WTC11 (cell line): ENCODE data around the gene ACVR1B. TPM values are rescaled to one million over a fixed set of nuclear protein-coding genes. Genes with fewer than 3 reads are reported as not detected.

Source experiments
- ATAC-seq: fragments of 200-7000 bp; cut with Tn5 transposase; 2 replicates; pipeline ENCODE4 v1.10.0; 2021; ENCODE audit warnings: mild to moderate bottlenecking, moderate library complexity
- CTCF ChIA-PET: fragments of 300-600 bp; sonication (Branson Sonifier 250); formaldehyde crosslinking; loops from one replicate; lab custom pipeline; 2021; ENCODE audit warnings: antibody characterized with exemption; lab: Charles Lee
- POLR2A ChIA-PET: fragments of 350-600 bp; sonication (Branson Sonifier 250); formaldehyde crosslinking; loops from one replicate; lab custom pipeline; 2021; ENCODE audit warnings: antibody characterized with exemption; lab: Charles Lee
- DNase-seq: peaks from one replicate; pipeline ENCODE4 v3.0.0; 2021; ENCODE audit warnings: low spot score
- H3K27ac Mint-ChIP-seq: 2 replicates; pipeline ENCODE4 v1.8.0; 2021; ENCODE audit warnings: mixed read lengths
- H3K27me3 Mint-ChIP-seq: 2 replicates; pipeline ENCODE4 v1.8.0; 2021; ENCODE audit warnings: low read depth, mild to moderate bottlenecking, moderate library complexity, mixed read lengths
- H3K36me3 Mint-ChIP-seq: 2 replicates; pipeline ENCODE4 v1.8.0; 2021; ENCODE audit warnings: mixed read lengths
- H3K4me1 Mint-ChIP-seq: 2 replicates; pipeline ENCODE4 v1.8.0; 2022; ENCODE audit warnings: mixed read lengths
- H3K4me3 Mint-ChIP-seq: 2 replicates; pipeline ENCODE4 v1.8.0; 2021; ENCODE audit warnings: mild to moderate bottlenecking, moderate library complexity, mixed read lengths
- H3K9me3 Mint-ChIP-seq: 2 replicates; pipeline ENCODE4 v1.8.0; 2021; ENCODE audit warnings: mixed read lengths
- FOXP1 ChIP-seq: sonication (generic); formaldehyde crosslinking; IDR thresholded peaks from 2 replicates; pipeline ENCODE4 v1.8.0; 2022; ENCODE audit warnings: missing genetic modification reagents, mild to moderate bottlenecking, moderate library complexity, borderline replicate concordance
- GRHL2 ChIP-seq: fragments of 250-450 bp; sonication (Bioruptor Pico); IDR thresholded peaks from 2 replicates; pipeline ENCODE4 v1.8.0; 2022; ENCODE audit warnings: mild to moderate bottlenecking, moderate library complexity; ENCODE audit not compliant: insufficient replicate concordance, severe bottlenecking
- IRF2 ChIP-seq: sonication (generic); formaldehyde crosslinking; IDR thresholded peaks from 2 replicates; pipeline ENCODE4 v1.8.0; 2022; ENCODE audit warnings: low read depth, missing genetic modification reagents, borderline replicate concordance
- JAZF1 ChIP-seq: fragments of 250-450 bp; sonication (Bioruptor Pico); IDR thresholded peaks from 2 replicates; pipeline ENCODE4 v1.9.0; 2021; ENCODE audit warnings: moderate library complexity, mild to moderate bottlenecking, inconsistent platforms
- NR1H2 ChIP-seq: sonication (generic); formaldehyde crosslinking; IDR thresholded peaks from 2 replicates; pipeline ENCODE4 v1.9.0; 2021; ENCODE audit warnings: mild to moderate bottlenecking, moderate library complexity, missing genetic modification reagents
- RELA ChIP-seq: sonication (generic); formaldehyde crosslinking; IDR thresholded peaks from 2 replicates; pipeline ENCODE4 v1.8.1; 2022; ENCODE audit warnings: missing genetic modification reagents, mild to moderate bottlenecking, borderline replicate concordance
- SOX15 ChIP-seq: fragments of 250-450 bp; sonication (Bioruptor Pico); IDR thresholded peaks from 2 replicates; pipeline ENCODE4 v1.9.0; 2021; ENCODE audit warnings: mild to moderate bottlenecking
- ZBTB21 ChIP-seq: sonication (generic); formaldehyde crosslinking; IDR thresholded peaks from 2 replicates; pipeline ENCODE4 v1.8.1; 2023; ENCODE audit warnings: mild to moderate bottlenecking, missing genetic modification reagents, borderline replicate concordance
- ZNF671 ChIP-seq: fragments of 250-450 bp; sonication (Bioruptor Pico); IDR thresholded peaks from 2 replicates; pipeline ENCODE4 v1.8.0; 2021; ENCODE audit warnings: mild to moderate bottlenecking
- total RNA-seq: library from RNA; stranded (reverse); gene quantifications from 3 replicates; pipeline ENCODE4 v1.2.3, GENCODE V29; 2021
- TF ChIP-seq, protein P1 (sequence below): sonication (generic); formaldehyde crosslinking; IDR thresholded peaks from 2 replicates; pipeline ENCODE4 v1.8.1; 2023; ENCODE audit warnings: mild to moderate bottlenecking, missing genetic modification reagents, borderline replicate concordance
- TF ChIP-seq, protein P2 (sequence below): sonication (generic); formaldehyde crosslinking; IDR thresholded peaks from 2 replicates; pipeline ENCODE4 v1.8.0; 2023; ENCODE audit warnings: mild to moderate bottlenecking, missing genetic modification reagents
- TF ChIP-seq, protein P3 (sequence below): fragments of 250-450 bp; sonication (Bioruptor Pico); IDR thresholded peaks from 2 replicates; pipeline ENCODE4 v1.9.0; 2021; ENCODE audit warnings: mild to moderate bottlenecking
- TF ChIP-seq, protein P4 (sequence below): sonication (generic); formaldehyde crosslinking; IDR thresholded peaks from 2 replicates; pipeline ENCODE4 v1.8.0; 2023; ENCODE audit warnings: missing genetic modification reagents, mild to moderate bottlenecking, borderline replicate concordance

The ACVR1B gene
- total RNA-seq, 1 experiment from 2014 or later, result 24.1 TPM

DNA sequence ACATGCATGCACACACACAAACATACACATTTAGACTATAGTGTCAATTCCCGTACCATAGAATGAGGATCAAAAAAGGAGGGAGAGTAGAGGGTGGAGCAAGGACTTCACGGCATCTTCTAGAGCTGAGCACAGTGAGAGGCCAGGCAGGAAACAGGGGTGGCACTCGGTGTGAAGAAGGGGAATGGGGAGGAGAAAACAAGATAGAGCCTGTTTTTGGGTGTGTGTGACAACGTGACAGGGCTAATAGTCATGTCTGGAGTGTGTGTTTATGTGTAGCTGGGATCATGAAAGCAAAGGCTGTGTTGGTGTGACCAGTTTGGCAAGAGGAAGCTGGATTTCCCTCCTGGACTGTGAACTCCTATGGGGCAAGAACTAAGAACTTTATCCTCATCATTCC is 9.9 kb upstream of the ACVR1B start:
- no peak for ATAC-seq
- TF ChIP-seq RELA, result no peak
- TF ChIP-seq FOXP1 (CRISPR knock-in tag), result no peak
- TF ChIP-seq IRF2 (CRISPR knock-in tag), result no peak
- TF ChIP-seq, protein P1, sequence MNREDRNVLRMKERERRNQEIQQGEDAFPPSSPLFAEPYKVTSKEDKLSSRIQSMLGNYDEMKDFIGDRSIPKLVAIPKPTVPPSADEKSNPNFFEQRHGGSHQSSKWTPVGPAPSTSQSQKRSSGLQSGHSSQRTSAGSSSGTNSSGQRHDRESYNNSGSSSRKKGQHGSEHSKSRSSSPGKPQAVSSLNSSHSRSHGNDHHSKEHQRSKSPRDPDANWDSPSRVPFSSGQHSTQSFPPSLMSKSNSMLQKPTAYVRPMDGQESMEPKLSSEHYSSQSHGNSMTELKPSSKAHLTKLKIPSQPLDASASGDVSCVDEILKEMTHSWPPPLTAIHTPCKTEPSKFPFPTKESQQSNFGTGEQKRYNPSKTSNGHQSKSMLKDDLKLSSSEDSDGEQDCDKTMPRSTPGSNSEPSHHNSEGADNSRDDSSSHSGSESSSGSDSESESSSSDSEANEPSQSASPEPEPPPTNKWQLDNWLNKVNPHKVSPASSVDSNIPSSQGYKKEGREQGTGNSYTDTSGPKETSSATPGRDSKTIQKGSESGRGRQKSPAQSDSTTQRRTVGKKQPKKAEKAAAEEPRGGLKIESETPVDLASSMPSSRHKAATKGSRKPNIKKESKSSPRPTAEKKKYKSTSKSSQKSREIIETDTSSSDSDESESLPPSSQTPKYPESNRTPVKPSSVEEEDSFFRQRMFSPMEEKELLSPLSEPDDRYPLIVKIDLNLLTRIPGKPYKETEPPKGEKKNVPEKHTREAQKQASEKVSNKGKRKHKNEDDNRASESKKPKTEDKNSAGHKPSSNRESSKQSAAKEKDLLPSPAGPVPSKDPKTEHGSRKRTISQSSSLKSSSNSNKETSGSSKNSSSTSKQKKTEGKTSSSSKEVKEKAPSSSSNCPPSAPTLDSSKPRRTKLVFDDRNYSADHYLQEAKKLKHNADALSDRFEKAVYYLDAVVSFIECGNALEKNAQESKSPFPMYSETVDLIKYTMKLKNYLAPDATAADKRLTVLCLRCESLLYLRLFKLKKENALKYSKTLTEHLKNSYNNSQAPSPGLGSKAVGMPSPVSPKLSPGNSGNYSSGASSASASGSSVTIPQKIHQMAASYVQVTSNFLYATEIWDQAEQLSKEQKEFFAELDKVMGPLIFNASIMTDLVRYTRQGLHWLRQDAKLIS (CRISPR knock-in tag), result no peak
- Mint-ChIP-seq H3K27ac (no peak overlapping the region), H3K9me3 (peaks cover 24% of the 10 kb centered on the region), H3K4me3 (no peak overlapping the region), H3K4me1 (peaks cover 9% of the 10 kb centered on the region), H3K36me3 (peaks cover 11% of the 10 kb centered on the region), H3K27me3 (peaks cover 24% of the 10 kb centered on the region)
- ChIA-PET POLR2A (interaction anchor here (0.5 kb wide), 1 partner anchor 1007 kb away, joined by 8 read pairs; no protein-coding TSS in a partner anchor), CTCF (interaction anchor here (0.9 to 1.7 kb wide), 3 partner anchors 18 to 35 kb away, joined by 3 to 8 read pairs (median 6); no protein-coding TSS in a partner anchor)
- no peak for DNase-seq

DNA sequence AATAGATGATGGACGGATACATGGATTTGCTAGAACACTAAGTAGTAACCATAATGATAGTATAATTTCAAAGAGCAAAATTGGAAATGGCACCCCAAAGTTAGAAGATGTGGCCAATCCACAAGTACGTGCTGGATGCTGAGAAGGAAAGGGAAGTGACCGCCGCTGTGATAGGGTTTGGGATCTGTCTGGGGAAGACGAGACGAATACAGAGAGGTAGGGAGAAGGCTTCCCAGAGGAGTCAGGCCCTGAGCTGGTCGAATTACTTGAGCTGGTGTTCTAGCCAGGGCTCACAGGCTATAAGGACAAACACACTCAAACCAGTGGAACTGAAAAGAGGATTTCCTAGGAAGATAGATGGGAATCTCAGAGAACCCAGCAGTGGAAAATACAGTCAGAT is 9.4 kb upstream of the ACVR1B start:
- POLR2A ChIA-PET, result no interaction called here
- CTCF ChIA-PET, result interaction anchor here (0.9 to 1.7 kb wide), 3 partner anchors 19 to 35 kb away, joined by 3 to 8 read pairs (median 6); no protein-coding TSS in a partner anchor
- no peak for DNase-seq
- H3K4me1 Mint-ChIP-seq, result peaks cover 9% of the 10 kb centered on the region
- H3K27ac Mint-ChIP-seq, result no peak overlapping the region
- peaks cover 11% of the 10 kb centered on the region for H3K36me3 Mint-ChIP-seq
- no peak for TF ChIP-seq ZBTB21 (CRISPR knock-in tag)
- no peak for TF ChIP-seq ZNF671
- no peak for TF ChIP-seq JAZF1 (CRISPR knock-in tag)
- TF ChIP-seq, protein P2, sequence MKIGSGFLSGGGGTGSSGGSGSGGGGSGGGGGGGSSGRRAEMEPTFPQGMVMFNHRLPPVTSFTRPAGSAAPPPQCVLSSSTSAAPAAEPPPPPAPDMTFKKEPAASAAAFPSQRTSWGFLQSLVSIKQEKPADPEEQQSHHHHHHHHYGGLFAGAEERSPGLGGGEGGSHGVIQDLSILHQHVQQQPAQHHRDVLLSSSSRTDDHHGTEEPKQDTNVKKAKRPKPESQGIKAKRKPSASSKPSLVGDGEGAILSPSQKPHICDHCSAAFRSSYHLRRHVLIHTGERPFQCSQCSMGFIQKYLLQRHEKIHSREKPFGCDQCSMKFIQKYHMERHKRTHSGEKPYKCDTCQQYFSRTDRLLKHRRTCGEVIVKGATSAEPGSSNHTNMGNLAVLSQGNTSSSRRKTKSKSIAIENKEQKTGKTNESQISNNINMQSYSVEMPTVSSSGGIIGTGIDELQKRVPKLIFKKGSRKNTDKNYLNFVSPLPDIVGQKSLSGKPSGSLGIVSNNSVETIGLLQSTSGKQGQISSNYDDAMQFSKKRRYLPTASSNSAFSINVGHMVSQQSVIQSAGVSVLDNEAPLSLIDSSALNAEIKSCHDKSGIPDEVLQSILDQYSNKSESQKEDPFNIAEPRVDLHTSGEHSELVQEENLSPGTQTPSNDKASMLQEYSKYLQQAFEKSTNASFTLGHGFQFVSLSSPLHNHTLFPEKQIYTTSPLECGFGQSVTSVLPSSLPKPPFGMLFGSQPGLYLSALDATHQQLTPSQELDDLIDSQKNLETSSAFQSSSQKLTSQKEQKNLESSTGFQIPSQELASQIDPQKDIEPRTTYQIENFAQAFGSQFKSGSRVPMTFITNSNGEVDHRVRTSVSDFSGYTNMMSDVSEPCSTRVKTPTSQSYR (CRISPR knock-in tag), result no peak
- TF ChIP-seq, protein P1 (CRISPR knock-in tag), result no peak
- no peak for TF ChIP-seq NR1H2 (CRISPR knock-in tag)
- TF ChIP-seq, all 79 proteins: peak for 0
- no peak for ATAC-seq
- Mint-ChIP-seq H3K4me3 (no peak overlapping the region), H3K27me3 (peaks cover 27% of the 10 kb centered on the region), H3K9me3 (peaks cover 24% of the 10 kb centered on the region)

DNA sequence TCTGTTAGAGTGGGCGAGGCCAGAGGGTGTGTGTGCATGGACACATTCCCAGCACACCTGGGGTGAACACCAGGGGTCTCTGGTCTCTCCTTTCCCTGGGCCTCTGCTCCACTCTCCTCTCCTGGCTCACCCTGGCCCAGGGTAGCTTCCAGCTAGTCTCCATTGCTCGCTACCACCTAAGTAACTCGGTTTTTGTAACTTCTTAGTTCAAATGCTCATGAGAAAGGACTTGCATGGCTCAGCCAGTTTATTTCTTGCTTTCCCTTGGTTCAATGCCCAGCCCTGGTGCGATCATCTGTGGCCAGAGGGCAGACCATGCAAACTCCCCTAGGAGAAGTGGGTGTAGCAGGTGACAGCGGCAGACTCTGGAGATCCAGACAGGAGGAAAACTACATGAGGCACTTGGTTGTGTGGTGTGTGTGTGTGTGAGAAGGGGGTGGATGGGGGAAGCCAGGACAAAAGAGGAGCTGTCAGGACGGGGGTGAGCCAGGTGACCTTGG is 8.9 kb upstream of the ACVR1B start:
- ChIA-PET CTCF (interaction anchor here (0.9 to 1.7 kb wide), 3 partner anchors 19 to 34 kb away, joined by 3 to 8 read pairs (median 6); no protein-coding TSS in a partner anchor), POLR2A (no interaction called here)
- TF ChIP-seq, protein P3, sequence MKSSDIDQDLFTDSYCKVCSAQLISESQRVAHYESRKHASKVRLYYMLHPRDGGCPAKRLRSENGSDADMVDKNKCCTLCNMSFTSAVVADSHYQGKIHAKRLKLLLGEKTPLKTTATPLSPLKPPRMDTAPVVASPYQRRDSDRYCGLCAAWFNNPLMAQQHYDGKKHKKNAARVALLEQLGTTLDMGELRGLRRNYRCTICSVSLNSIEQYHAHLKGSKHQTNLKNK, result no peak
- TF ChIP-seq GRHL2 (CRISPR knock-in tag) (no peak), SOX15 (no peak)
- TF ChIP-seq, protein P4, sequence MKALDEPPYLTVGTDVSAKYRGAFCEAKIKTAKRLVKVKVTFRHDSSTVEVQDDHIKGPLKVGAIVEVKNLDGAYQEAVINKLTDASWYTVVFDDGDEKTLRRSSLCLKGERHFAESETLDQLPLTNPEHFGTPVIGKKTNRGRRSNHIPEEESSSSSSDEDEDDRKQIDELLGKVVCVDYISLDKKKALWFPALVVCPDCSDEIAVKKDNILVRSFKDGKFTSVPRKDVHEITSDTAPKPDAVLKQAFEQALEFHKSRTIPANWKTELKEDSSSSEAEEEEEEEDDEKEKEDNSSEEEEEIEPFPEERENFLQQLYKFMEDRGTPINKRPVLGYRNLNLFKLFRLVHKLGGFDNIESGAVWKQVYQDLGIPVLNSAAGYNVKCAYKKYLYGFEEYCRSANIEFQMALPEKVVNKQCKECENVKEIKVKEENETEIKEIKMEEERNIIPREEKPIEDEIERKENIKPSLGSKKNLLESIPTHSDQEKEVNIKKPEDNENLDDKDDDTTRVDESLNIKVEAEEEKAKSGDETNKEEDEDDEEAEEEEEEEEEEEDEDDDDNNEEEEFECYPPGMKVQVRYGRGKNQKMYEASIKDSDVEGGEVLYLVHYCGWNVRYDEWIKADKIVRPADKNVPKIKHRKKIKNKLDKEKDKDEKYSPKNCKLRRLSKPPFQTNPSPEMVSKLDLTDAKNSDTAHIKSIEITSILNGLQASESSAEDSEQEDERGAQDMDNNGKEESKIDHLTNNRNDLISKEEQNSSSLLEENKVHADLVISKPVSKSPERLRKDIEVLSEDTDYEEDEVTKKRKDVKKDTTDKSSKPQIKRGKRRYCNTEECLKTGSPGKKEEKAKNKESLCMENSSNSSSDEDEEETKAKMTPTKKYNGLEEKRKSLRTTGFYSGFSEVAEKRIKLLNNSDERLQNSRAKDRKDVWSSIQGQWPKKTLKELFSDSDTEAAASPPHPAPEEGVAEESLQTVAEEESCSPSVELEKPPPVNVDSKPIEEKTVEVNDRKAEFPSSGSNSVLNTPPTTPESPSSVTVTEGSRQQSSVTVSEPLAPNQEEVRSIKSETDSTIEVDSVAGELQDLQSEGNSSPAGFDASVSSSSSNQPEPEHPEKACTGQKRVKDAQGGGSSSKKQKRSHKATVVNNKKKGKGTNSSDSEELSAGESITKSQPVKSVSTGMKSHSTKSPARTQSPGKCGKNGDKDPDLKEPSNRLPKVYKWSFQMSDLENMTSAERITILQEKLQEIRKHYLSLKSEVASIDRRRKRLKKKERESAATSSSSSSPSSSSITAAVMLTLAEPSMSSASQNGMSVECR (CRISPR knock-in tag), result no peak
- H3K27ac Mint-ChIP-seq, result no peak overlapping the region
- peaks cover 11% of the 10 kb centered on the region for H3K36me3 Mint-ChIP-seq
- ATAC-seq (no peak), DNase-seq (no peak)
- peaks cover 24% of the 10 kb centered on the region for H3K9me3 Mint-ChIP-seq
- H3K4me1 Mint-ChIP-seq, result peaks cover 9% of the 10 kb centered on the region
- H3K4me3 Mint-ChIP-seq, result no peak overlapping the region
- H3K27me3 Mint-ChIP-seq, result peaks cover 32% of the 10 kb centered on the region
